Lung (tissue), 12 donors: ENCODE results near the gene RPEL1. TPM values are rescaled to one million over a fixed set of nuclear protein-coding genes. Genes with fewer than 3 reads are reported as not detected.
"Not testable (repeated sequence)": the region's sequence is repeated elsewhere in the genome, so short reads cannot be mapped to it uniquely, and the experiment has no call there.

Experiments
- ATAC-seq: fragments of 200-7000 bp; cut with Tn5 transposase; one replicate; pipeline ENCODE4 v1.9.1; 2020; ENCODE audit warnings: moderate number of reproducible peaks; ENCODE audit not compliant: insufficient read depth, low FRiP score
- DNase-seq, 3 donors: peaks; one replicate each; pipeline ENCODE4 v3.0.0-alpha.2; 2013 to 2017
- H3K27ac ChIP-seq, 2 donors: one replicate each; pipeline ENCODE4 v1.5.1; 2013; ENCODE audit warnings: mild to moderate bottlenecking in 2 of 2, moderate library complexity in 2 of 2, control low read depth in 1 of 2, inconsistent platforms in 1 of 2, low read depth in 1 of 2, low read length in 1 of 2
- H3K27me3 ChIP-seq, 3 donors: one replicate each; pipeline ENCODE4 v1.5.1; 2013; ENCODE audit warnings: low read length in 2 of 3; ENCODE audit not compliant: control insufficient read depth in 3 of 3, insufficient read depth in 3 of 3
- H3K36me3 ChIP-seq, 4 donors: one replicate each; pipeline ENCODE4 v1.5.1; 2013; ENCODE audit warnings: low read length in 4 of 4, mild to moderate bottlenecking in 1 of 4, moderate library complexity in 1 of 4; ENCODE audit not compliant: control insufficient read depth in 4 of 4, insufficient read depth in 4 of 4
- H3K4me1 ChIP-seq, 5 donors: one replicate each; pipeline ENCODE4 v1.5.1; 2013; ENCODE audit warnings: low read length in 5 of 5, mild to moderate bottlenecking in 2 of 5, moderate library complexity in 1 of 5; ENCODE audit not compliant: control insufficient read depth in 5 of 5, insufficient read depth in 5 of 5
- H3K4me3 ChIP-seq: one replicate; pipeline ENCODE4 v1.5.1; 2013; ENCODE audit warnings: mild to moderate bottlenecking, control low read depth, moderate library complexity
- H3K9ac ChIP-seq, 2 donors: one replicate each; pipeline ENCODE4 v1.5.1; 2013; ENCODE audit warnings: low read length in 2 of 2, control low read depth in 1 of 2; ENCODE audit not compliant: insufficient read depth in 1 of 2
- H3K9me3 ChIP-seq, 4 donors: one replicate each; pipeline ENCODE4 v1.5.1; 2013; ENCODE audit warnings: low read length in 3 of 4, mild to moderate bottlenecking in 1 of 4, moderate library complexity in 1 of 4; ENCODE audit not compliant: control insufficient read depth in 4 of 4, insufficient read depth in 3 of 4
- WGBS, 2 donors: extraction: QIAGEN DNeasy Blood & Tissue Kit; methylation state at CpG; one replicate each; pipeline ENCODE4 v1.1.7; 2013; 5-methylcytosine and 5-hydroxymethylcytosine counted together
- polyA plus RNA-seq, 2 donors: library from polyadenylated mRNA; stranded (reverse); fragments of 200-250 nt; gene quantifications; one replicate each; pipeline ENCODE4 v1.2.1, GENCODE V29; 2013
- total RNA-seq, 2 donors: library from RNA; depleted of rRNA in 1 of 2; stranded (reverse); fragments of >200 nt in 1 of 2; gene quantifications; one replicate each; pipeline ENCODE4 v1.2.1, GENCODE V29; 2014 to 2021
- TF ChIP-seq, protein P1 (sequence below): IDR thresholded peaks from 2 replicates; pipeline ENCODE4 v1.5.1; 2012; ENCODE audit warnings: mild to moderate bottlenecking; ENCODE audit errors: control extremely low read depth, extremely low read depth
- donor health status: control.
- donor health status: control.
- donor health status: Bipolar disorder and iron deficiency.
- donor health status: healthy.
- donor health status: DM: yes; HTN: yes; CAD: no.

Gene RPEL1
- total and polyA plus RNA-seq, 4 donors, result not detected

- TF ChIP-seq, protein P1, sequence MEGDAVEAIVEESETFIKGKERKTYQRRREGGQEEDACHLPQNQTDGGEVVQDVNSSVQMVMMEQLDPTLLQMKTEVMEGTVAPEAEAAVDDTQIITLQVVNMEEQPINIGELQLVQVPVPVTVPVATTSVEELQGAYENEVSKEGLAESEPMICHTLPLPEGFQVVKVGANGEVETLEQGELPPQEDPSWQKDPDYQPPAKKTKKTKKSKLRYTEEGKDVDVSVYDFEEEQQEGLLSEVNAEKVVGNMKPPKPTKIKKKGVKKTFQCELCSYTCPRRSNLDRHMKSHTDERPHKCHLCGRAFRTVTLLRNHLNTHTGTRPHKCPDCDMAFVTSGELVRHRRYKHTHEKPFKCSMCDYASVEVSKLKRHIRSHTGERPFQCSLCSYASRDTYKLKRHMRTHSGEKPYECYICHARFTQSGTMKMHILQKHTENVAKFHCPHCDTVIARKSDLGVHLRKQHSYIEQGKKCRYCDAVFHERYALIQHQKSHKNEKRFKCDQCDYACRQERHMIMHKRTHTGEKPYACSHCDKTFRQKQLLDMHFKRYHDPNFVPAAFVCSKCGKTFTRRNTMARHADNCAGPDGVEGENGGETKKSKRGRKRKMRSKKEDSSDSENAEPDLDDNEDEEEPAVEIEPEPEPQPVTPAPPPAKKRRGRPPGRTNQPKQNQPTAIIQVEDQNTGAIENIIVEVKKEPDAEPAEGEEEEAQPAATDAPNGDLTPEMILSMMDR, result no peak
- no peaks in the 10 kb centered on the region for H3K9me3 ChIP-seq
- H3K27ac ChIP-seq, result no peak overlapping the region
- no peak overlapping the region for H3K9ac ChIP-seq
- H3K27me3 ChIP-seq, result no peaks in the 10 kb centered on the region
- DNase-seq, result no peak
- 90 to 91% methylated on average over 5 of the region's 5 CpGs for WGBS, 2 donors
- ATAC-seq, result no peak
- no peaks in the 10 kb centered on the region for H3K4me1 ChIP-seq
- no peaks in the 10 kb centered on the region for H3K36me3 ChIP-seq
- no peak overlapping the region for H3K4me3 ChIP-seq
Observed at GRCh38 chr10:103215601-103216000, 30.1 kb upstream of the RPEL1 start.

GRCh38 chr10:103216362-103216761, 29.3 kb upstream of the RPEL1 start:
- H3K27me3 ChIP-seq, H3K4me1 ChIP-seq, H3K27ac ChIP-seq, H3K9ac ChIP-seq, H3K36me3 ChIP-seq, H3K4me3 ChIP-seq, ATAC-seq, DNase-seq, H3K9me3 ChIP-seq: not testable (repeated sequence)
- WGBS, 2 donors, result 55 to 78% methylated on average over 4 of the region's 4 CpGs

DNA sequence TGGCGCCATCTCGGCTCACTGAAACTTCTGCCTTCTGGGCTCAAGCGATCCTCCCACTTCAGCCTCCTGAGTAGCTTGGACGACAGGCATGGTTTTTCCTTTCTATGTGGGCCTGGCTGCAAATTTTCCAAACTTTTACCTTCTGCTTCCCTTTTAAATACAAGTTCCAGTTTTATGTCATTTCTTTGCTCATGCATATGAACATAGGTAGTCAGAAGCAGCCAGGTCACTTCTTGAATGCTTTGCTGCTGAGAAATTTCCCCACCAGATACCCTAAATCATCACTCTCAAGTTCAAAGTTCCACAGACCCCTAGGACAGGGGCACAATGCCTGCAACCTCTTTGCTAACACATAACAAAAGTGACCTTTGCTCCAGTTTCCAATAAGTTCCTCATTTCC, 21.6 kb upstream of the RPEL1 start:
- no peaks in the 10 kb centered on the region for H3K27me3 ChIP-seq
- no peaks in the 10 kb centered on the region for H3K36me3 ChIP-seq
- H3K27ac ChIP-seq, result no peak overlapping the region
- TF ChIP-seq, protein P1, result no peak
- peaks cover 0 to 2% (median 0%) of the 10 kb centered on the region in 5 donors for H3K4me1 ChIP-seq
- no peak overlapping the region for H3K4me3 ChIP-seq
- DNase-seq (no peak), ATAC-seq (no peak)
- peaks cover 0 to 11% (median 7%) of the 10 kb centered on the region in 4 donors for H3K9me3 ChIP-seq
- no peak overlapping the region for H3K9ac ChIP-seq
- WGBS, 2 donors, result 93 to 98% methylated on average over 4 of the region's 4 CpGs

DNA sequence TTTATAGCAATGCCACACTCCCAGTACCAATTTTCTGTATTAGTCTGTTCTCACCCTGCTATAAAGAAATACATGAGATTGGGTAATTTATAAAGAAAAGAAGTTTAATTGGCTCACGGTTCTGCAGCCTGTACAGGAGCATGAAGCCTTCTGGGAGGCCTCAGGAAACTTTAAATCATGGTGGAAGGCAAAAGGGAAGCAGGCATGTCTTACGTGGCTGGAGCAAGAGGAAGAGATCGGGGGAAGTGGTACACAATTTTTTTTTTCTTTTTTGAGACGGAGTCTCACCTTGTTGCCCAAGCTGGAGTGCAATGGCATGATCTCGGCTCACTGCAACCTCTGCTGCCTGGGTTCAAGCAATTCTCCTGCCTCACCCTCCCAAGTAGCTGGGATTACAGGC, 21.0 kb upstream of the RPEL1 start:
- DNase-seq, H3K4me1 ChIP-seq, H3K4me3 ChIP-seq, ATAC-seq, H3K27me3 ChIP-seq, H3K9ac ChIP-seq, H3K36me3 ChIP-seq, H3K27ac ChIP-seq: not testable (repeated sequence)
- 31 to 71% methylated on average over 5 of the region's 5 CpGs for WGBS, 2 donors
- H3K9me3 ChIP-seq, result peaks cover 0 to 11% (median 7%) of the 10 kb centered on the region in 4 donors

DNA sequence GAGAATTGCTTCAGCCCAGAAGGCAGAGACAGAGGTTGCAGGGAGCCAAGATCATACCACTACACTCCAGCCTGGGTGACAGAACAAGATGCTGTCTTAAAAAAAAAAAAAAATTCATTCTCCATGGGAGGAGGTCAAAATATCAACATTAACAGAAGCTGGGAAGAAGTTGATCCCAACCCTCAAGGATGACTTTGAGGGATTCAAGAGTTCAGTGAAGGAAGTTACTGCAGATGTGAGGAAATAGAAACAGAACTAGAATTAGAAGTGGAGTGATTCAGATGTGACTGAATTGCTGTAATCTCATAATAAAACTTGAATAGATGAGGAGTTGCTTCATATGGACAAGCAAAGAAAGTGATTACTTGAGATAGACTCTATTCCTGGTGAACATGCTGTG, 19.7 kb upstream of the RPEL1 start:
- H3K27me3 ChIP-seq, result no peaks in the 10 kb centered on the region
- H3K4me3 ChIP-seq, result no peak overlapping the region
- ATAC-seq (no peak), DNase-seq (no peak)
- TF ChIP-seq, protein P1, result no peak
- peaks cover 0 to 11% (median 7%) of the 10 kb centered on the region in 4 donors for H3K9me3 ChIP-seq
- H3K27ac ChIP-seq, result no peak overlapping the region
- peaks cover 0 to 5% (median 3%) of the 10 kb centered on the region in 5 donors for H3K4me1 ChIP-seq
- H3K9ac ChIP-seq, result no peak overlapping the region
- H3K36me3 ChIP-seq, result no peaks in the 10 kb centered on the region
